GM21737 (cell line): ENCODE data around the gene MAPKBP1.
"Not testable (repeated sequence)": the region's sequence is repeated elsewhere in the genome, so short reads cannot be mapped to it uniquely, and the experiment has no call there.

Experiments
- ATAC-seq: cut with Tn5 transposase; IDR thresholded peaks from one replicate; pipeline ENCODE4 v1.9.1; 2021; ENCODE audit warnings: mild to moderate bottlenecking, moderate library complexity; ENCODE audit not compliant: unreplicated experiment

Gene MAPKBP1

GRCh38 chr15:41774062-41774881 lies at the start of gene MAPKBP1:
MAPKBP1 (plus strand) TSS chr15:41774484; CDS start chr15:41775276, 792 bp downstream.
- ATAC-seq, result peak; percentile 73

- no peak for ATAC-seq
These were observed 47.1 kb upstream of the MAPKBP1 start for GRCh38 chr15:41727143-41727542.

GRCh38 chr15:41728061-41728460 lies 46.2 kb upstream of the MAPKBP1 start:
- not testable (repeated sequence) for ATAC-seq

- no peak for ATAC-seq
These were observed 43.7 kb upstream of the MAPKBP1 start for GRCh38 chr15:41730543-41730942.

GRCh38 chr15:41732483-41732882 lies 41.8 kb upstream of the MAPKBP1 start:
- no peak for ATAC-seq

- ATAC-seq, result no peak
These were observed 40.2 kb upstream of the MAPKBP1 start for GRCh38 chr15:41734079-41734478.

GRCh38 chr15:41735046-41735445 lies 39.2 kb upstream of the MAPKBP1 start:
- ATAC-seq, result no peak

GRCh38 chr15:41735492-41735891 lies 38.8 kb upstream of the MAPKBP1 start:
- ATAC-seq, result not testable (repeated sequence)

- ATAC-seq, result no peak
These were observed 27.5 kb upstream of the MAPKBP1 start for GRCh38 chr15:41746802-41747201.

DNA sequence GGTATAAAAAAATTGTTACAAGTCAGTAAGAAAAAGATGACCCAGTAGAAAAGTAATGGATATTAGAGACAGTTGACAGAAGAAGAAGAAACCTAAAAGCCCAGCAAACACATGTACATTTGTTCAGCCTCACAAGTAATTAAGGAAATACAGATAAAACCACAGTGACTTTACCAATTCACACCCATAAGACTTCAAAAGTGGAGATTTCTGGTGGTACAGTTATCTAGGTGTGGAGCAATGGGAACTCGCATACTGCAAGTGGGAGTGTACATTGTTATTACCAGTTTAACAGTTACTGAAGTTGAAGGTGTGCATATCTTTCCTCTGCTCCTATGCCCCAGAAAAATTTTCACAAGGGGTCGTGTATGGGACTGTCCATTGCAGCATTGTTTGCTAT lies 18.1 kb upstream of the MAPKBP1 start:
- no peak for ATAC-seq

GRCh38 chr15:41772720-41773331 lies 1.5 kb upstream of the MAPKBP1 start:
- ATAC-seq, result no peak

DNA sequence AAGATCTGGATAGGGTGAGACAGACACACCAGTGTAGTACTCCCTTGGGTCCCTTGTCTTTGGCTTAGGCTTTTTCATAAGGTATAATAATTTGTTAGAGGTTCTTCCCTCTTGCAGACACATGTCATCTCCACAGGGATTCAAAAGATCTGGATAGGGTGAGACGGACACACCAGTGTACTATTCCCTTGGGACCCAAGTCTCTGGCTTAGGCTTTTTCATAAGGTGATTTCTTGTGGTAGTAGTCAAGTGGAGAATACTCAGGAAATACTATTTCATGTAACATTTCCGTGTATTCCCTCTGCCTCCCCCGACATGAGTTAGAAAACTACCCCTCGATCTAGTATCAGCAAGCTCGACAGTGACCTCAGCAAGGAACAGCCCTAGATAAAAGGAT lies 954 bp upstream of the MAPKBP1 start:
- ATAC-seq, result no peak

GRCh38 chr15:41773729-41774061 lies 589 bp upstream of the MAPKBP1 start:
- ATAC-seq, result no peak

- no peak for ATAC-seq
These were observed 666 bp downstream of the MAPKBP1 start for GRCh38 chr15:41774882-41775417.

DNA sequence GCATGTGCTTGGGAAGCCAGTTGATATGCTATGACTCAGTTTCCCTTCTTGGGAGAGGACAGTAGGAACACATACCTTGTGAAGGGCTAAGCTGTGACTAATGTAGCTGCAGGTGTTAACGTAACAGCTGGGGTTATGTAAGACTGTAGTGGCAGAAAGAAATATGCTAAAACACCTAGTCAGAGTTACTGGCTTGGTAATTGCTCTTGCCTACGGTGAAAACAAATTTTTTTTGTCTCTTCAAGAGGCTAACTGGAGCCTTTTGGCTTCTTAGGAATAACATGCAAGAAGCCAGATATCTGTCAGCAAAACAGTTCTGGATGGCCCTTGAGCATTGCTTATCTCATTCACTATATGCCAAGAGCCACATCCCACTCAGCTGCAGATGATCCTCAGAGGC lies 1.4 kb downstream of the MAPKBP1 start:
- no peak for ATAC-seq

DNA sequence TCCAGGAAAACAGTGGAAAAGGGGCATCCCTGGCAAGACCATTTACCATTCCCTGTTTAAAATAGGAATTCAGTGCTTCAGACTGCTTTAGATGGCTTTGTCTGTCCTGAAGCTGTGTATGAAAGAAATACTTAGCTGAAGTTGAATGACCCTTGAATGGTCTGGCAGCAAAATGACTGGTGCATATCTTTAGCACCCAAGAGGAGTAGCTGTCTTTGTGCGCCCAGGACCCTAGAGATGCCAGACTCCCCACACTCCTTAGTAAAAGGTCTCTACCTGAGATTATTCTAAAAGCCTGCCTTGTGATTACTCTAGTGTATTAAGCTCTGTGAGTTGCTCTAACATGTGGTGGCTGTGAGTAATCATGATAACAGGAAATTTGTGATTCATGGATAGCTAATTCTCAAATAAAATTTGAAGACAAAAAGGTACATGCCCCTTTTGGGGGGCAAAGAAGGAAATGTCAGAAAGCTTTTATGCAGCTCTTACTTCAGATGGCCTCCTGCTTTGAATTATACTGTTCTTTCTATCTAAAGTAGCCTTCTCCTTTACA lies 3.2 kb downstream of the MAPKBP1 start:
- no peak for ATAC-seq

DNA sequence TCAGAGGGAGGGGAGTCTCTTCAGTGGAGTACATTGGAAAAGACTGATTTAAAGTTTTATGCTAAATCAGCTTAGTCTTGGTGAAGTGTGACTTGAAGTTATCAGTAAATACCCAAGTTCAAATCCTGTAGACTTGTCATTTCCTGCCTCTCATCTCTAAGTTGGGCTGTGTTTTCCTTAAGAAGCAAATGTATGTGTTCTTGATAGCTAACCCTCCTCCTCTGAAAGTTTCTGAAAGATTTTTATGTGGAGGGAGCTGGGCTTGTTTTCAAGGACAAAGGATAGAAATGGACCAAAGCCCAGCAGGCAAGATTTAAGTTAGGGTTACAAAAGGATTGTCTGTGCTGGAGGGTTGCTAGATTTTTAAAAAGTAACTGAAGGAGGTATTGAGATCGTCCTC lies 4.2 kb downstream of the MAPKBP1 start:
- no peak for ATAC-seq

GRCh38 chr15:41779662-41780157 lies 5.4 kb downstream of the MAPKBP1 start:
- ATAC-seq, result no peak

DNA sequence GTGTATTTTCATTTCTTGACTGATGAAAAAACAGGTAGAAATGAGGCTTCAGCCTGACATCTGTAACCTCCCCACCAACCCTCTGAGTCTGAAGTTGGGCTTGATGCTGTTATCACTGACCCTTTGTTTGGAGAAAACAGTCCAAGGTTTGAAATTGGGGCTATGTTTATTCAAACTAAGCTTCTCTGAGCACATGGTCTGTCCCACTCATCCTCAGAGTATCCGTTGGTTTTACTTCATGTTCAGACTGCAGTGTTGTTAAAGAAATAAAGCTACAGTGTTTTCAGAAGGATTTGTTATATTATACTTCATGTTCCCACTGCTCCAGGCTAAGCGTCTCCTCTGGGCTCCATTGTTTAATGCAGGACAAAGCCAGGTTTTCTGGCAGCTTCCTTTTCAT lies 6.0 kb downstream of the MAPKBP1 start:
- no peak for ATAC-seq

DNA sequence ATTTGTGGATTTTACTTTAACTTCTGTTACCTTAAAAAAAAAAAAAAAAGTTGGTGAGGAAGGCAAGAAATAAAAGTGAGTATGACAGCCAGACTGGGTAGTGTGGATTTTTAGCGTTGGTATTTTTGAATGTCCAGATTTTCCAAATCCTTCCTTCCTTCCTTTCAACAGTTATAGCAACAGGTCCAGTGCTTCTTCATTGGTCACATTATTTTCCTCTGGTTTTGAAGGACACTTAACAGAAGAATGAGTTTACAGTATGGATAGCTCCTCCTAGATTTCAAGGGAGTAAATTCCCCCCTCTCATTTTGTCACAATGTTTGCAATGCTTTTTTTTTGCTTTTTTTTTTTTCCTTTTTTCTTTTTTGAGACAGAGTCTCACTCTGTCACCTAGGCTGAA lies 6.4 kb downstream of the MAPKBP1 start:
- no peak for ATAC-seq

DNA sequence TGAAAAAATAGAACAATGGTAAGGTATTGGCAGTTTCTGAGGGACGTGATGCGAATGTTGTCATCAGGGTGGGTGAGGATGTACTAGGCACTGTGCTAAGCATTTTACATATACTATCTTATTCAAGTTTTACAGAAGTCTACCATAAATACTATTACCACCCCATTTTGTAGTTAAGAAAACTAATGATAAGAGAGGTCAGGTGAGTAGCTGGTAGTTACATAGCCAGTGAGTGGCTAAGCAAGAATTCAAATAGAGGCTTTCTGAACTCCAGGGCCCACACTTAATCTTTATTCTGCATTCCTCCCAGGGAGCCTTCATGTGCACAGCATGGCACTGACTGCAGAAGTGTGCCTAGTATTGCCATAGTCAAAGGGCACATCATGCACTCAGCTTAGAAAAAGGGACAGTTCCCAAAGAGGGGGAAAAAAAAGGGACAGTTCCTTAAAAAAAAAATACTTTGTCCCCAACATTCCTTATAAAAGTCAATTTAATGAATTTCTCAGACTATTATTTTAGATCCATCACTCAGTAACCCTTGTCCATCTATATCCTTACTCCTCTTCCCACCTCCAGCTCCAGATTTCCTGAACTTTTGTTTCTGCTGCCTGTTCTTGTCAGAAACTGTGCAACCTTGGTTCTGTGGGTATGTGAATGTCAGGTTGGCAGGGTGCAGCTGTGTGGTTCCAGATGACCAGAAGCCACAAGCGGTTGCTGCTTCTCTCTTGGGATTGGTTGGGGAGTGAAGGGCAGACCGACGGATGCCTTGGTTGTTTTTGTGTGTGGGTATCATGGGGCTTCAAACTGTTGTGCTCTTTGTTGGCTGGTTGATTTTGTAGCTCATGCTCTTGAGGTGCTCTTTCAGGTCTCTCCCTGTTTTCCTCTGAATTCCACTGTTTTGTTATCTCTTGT lies 8.3 kb downstream of the MAPKBP1 start:
- no peak for ATAC-seq
